ENCODE results near the gene GMCL1.
"Not testable (repeated sequence)": the region's sequence is repeated elsewhere in the genome, so short reads cannot be mapped to it uniquely, and the experiment has no call there.

Gene GMCL1

GRCh38 chr2:69807821-69808540 lies 21.5 kb upstream of the GMCL1 start:
- DNase-seq (ENCODE audit: low read depth) = no peak

- DNase-seq (ENCODE audit: low read depth) = no peak
These were observed 18.9 kb upstream of the GMCL1 start for GRCh38 chr2:69810550-69810949.

- DNase-seq (ENCODE audit: low read depth) = no peak
These were observed 18.4 kb upstream of the GMCL1 start for GRCh38 chr2:69811018-69811417.

GRCh38 chr2:69811591-69811990 lies 17.9 kb upstream of the GMCL1 start:
- no peak for DNase-seq (ENCODE audit: low read depth)

GRCh38 chr2:69815717-69816116 lies 13.7 kb upstream of the GMCL1 start:
- no peak for DNase-seq (ENCODE audit: low read depth)

- DNase-seq (ENCODE audit: low read depth) = peak; percentile 85
These were observed 12.4 kb upstream of the GMCL1 start for GRCh38 chr2:69816923-69817542.

- DNase-seq (ENCODE audit: low read depth) = peak; percentile 16
These were observed 11.5 kb upstream of the GMCL1 start for GRCh38 chr2:69817729-69818501.

- no peak for DNase-seq (ENCODE audit: low read depth)
These were observed 1.5 kb upstream of the GMCL1 start for GRCh38 chr2:69827796-69828540.

- DNase-seq (ENCODE audit: low read depth) = no peak
These were observed 563 bp upstream of the GMCL1 start for GRCh38 chr2:69828938-69829255.

GRCh38 chr2:69830045-69830905 lies 815 bp downstream of the GMCL1 start:
- DNase-seq (ENCODE audit: low read depth) = peak; percentile 35

- not testable (repeated sequence) for DNase-seq (ENCODE audit: low read depth)
These were observed 1.4 kb downstream of the GMCL1 start for GRCh38 chr2:69830906-69831241.

- DNase-seq (ENCODE audit: low read depth) = peak; percentile 10
These were observed 2.0 kb downstream of the GMCL1 start for GRCh38 chr2:69831354-69831905.

- no peak for DNase-seq (ENCODE audit: low read depth)
These were observed 4.3 kb downstream of the GMCL1 start for GRCh38 chr2:69833752-69834151.

GRCh38 chr2:69835666-69836065 lies 6.2 kb downstream of the GMCL1 start:
- DNase-seq (ENCODE audit: low read depth) = no peak

- no peak for DNase-seq (ENCODE audit: low read depth)
These were observed 6.9 kb downstream of the GMCL1 start for GRCh38 chr2:69836316-69836715.

GRCh38 chr2:69837533-69837932 lies 8.1 kb downstream of the GMCL1 start:
- DNase-seq (ENCODE audit: low read depth) = no peak

GRCh38 chr2:69843993-69844392 lies 14.5 kb downstream of the GMCL1 start:
- no peak for DNase-seq (ENCODE audit: low read depth)

- DNase-seq (ENCODE audit: low read depth) = no peak
These were observed 15.1 kb downstream of the GMCL1 start for GRCh38 chr2:69844560-69844959.

GRCh38 chr2:69846182-69847067 lies 17.0 kb downstream of the GMCL1 start:
- DNase-seq (ENCODE audit: low read depth) = no peak

- no peak for DNase-seq (ENCODE audit: low read depth)
These were observed 17.8 kb downstream of the GMCL1 start for GRCh38 chr2:69847068-69847828.

All from amniotic epithelial cell (primary cell).